Lower leg skin (tissue), 3 donors: ENCODE results near the gene PIP5K1B.

Experiments used
- CTCF ChIP-seq, 3 donors: fragments of 450-650 bp; IDR thresholded peaks; one replicate each; pipeline ENCODE4 v1.5.1; 2016; ENCODE audit warnings: antibody characterized with exemption in 3 of 3, mild to moderate bottlenecking in 3 of 3, moderate library complexity in 2 of 3
- POLR2A ChIP-seq, 2 donors: fragments of 450-650 bp; IDR thresholded peaks; one replicate each; pipeline ENCODE4 v1.6.1; 2016 to 2017; ENCODE audit warnings: antibody characterized with exemption in 2 of 2, mild to moderate bottlenecking in 1 of 2, moderate library complexity in 1 of 2

DNA sequence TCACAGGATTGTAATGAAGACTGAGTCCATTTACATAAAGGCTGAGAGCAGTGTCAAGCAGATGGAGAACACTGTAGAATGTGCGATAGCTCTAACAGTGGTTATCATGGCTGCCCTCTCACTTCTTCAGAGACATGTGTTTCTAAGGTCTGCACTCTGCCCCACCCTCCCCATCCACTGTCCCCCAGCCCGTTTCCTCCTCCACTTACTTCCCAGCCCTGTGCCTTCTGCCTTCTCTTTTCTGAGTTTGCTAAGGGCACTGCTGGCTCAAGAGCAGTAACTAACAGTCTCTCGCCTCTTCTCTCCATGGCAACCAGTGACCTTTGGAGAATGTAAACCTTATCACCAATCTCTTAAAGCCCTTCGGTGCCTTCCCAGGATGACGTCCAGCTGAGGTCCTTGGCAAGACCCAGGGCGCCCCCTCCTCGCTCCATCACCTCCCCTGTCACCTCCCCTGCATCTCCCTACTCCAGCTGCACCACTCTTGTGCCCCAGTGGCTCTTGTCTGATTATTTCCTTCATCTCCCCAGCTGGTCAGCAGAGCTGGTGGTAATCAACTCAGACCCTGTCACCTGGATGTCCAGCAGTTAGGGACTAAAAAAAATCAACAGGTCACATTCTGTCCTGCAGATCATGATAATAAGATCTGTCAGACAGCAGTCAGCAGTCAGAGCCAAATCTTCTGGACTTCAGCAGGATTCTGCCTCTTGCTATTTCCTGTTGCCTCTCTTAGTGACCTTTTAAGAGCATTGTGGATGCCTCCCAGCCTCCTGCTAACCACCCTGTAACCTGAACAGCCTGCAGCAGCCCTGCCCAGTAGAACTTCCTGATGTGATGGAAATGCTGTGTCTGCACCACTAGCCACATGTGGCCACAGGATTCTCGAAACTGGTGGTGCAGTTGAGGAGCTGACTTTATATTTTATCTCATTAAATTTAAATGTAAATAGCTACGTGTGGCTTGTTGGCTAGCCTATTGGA lies 339.5 kb downstream of the PIP5K1B start:
- TF ChIP-seq POLR2A (IDR thresholded peaks at IDR 0.05): no peak
- no peak for TF ChIP-seq CTCF (IDR thresholded peaks at IDR 0.05)
